ENCODE measurements around the gene LTBP1. TPM values are rescaled to one million over a fixed set of nuclear protein-coding genes. Genes with fewer than 3 reads are reported as not detected.

LTBP1 gene
- total RNA-seq, 1 experiment from 2014 or later, result 11.8 TPM

- Histone ChIP-seq H3K4me1 (ENCODE audit: low read length) (peaks cover 7% of the 10 kb centered on the region), H3K27me3 (ENCODE audit: low read length) (no peaks in the 10 kb centered on the region), H3K36me3 (ENCODE audit: insufficient read depth, low read length) (no peaks in the 10 kb centered on the region), H3K9me3 (ENCODE audit: low read length) (no peaks in the 10 kb centered on the region), H3K79me2 (ENCODE audit: low read length) (no peaks in the 10 kb centered on the region), H3K9me2 (replicated peaks; ENCODE audit: insufficient read depth, low read length) (no peaks in the 10 kb centered on the region), H2AFZ (ENCODE audit: low read length) (no peak overlapping the region), H3K4me3 (ENCODE audit: low read length) (no peak overlapping the region), H4K20me1 (ENCODE audit: insufficient read depth, low read depth, low read length) (no peaks in the 10 kb centered on the region), H3K4me2 (ENCODE audit: low read depth, low read length, poor library complexity, severe bottlenecking) (no peak overlapping the region), H3K27ac (ENCODE audit: low read length) (no peak overlapping the region), H3K9ac (ENCODE audit: low read length) (no peak overlapping the region)
- DNase-seq, result no peak
Measured at GRCh38 chr2:33216508-33217182, 269.9 kb downstream of the LTBP1 start.

GRCh38 chr2:33217406-33217805 lies 270.7 kb downstream of the LTBP1 start:
- no peaks in the 10 kb centered on the region for H4K20me1 ChIP-seq (ENCODE audit: insufficient read depth, low read depth, low read length)
- DNase-seq, result no peak
- peaks cover 7% of the 10 kb centered on the region for H3K4me1 ChIP-seq (ENCODE audit: low read length)
- H3K9me3 ChIP-seq (ENCODE audit: low read length), result no peaks in the 10 kb centered on the region
- H3K9me2 ChIP-seq (replicated peaks; ENCODE audit: insufficient read depth, low read length), result no peaks in the 10 kb centered on the region
- no peak overlapping the region for H3K4me2 ChIP-seq (ENCODE audit: low read depth, low read length, poor library complexity, severe bottlenecking)
- no peak overlapping the region for H3K27ac ChIP-seq (ENCODE audit: low read length)
- no peak overlapping the region for H3K4me3 ChIP-seq (ENCODE audit: low read length)
- no peak overlapping the region for H2AFZ ChIP-seq (ENCODE audit: low read length)
- H3K27me3 ChIP-seq (ENCODE audit: low read length), result no peaks in the 10 kb centered on the region
- no peaks in the 10 kb centered on the region for H3K79me2 ChIP-seq (ENCODE audit: low read length)
- H3K9ac ChIP-seq (ENCODE audit: low read length), result no peak overlapping the region
- no peaks in the 10 kb centered on the region for H3K36me3 ChIP-seq (ENCODE audit: insufficient read depth, low read length)

DNA sequence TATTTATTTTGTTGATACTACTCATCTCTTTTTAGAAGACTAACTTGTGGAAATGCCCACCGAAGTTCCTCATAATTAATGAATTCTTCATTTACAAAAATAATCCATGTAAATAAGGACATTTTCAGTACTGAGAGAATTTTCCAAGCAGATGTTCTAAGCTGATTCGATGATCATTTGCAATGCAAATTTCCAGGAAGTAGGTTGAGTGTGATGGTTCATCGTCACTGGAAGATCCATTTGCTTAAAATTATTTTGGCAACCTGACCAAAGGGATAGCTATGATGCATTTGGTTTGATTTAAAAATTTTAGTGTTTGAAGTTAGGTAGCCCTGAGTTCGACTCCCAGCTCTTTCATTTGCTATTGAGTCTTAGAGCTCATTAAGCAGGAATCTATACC lies 272.4 kb downstream of the LTBP1 start:
- Histone ChIP-seq H3K4me3 (ENCODE audit: low read length) (no peak overlapping the region), H2AFZ (ENCODE audit: low read length) (no peak overlapping the region), H3K9me2 (replicated peaks; ENCODE audit: insufficient read depth, low read length) (no peaks in the 10 kb centered on the region), H3K27ac (ENCODE audit: low read length) (no peak overlapping the region), H3K27me3 (ENCODE audit: low read length) (no peaks in the 10 kb centered on the region), H3K79me2 (ENCODE audit: low read length) (no peaks in the 10 kb centered on the region), H3K4me2 (ENCODE audit: low read depth, low read length, poor library complexity, severe bottlenecking) (no peak overlapping the region), H3K9me3 (ENCODE audit: low read length) (no peaks in the 10 kb centered on the region), H3K36me3 (ENCODE audit: insufficient read depth, low read length) (no peaks in the 10 kb centered on the region), H4K20me1 (ENCODE audit: insufficient read depth, low read depth, low read length) (no peaks in the 10 kb centered on the region), H3K9ac (ENCODE audit: low read length) (no peak overlapping the region), H3K4me1 (ENCODE audit: low read length) (peaks cover 7% of the 10 kb centered on the region)
- DNase-seq, result no peak

- Histone ChIP-seq H3K9ac (ENCODE audit: low read length) (no peak overlapping the region), H3K27ac (ENCODE audit: low read length) (no peak overlapping the region), H2AFZ (ENCODE audit: low read length) (no peak overlapping the region), H3K4me3 (ENCODE audit: low read length) (no peak overlapping the region), H3K9me2 (replicated peaks; ENCODE audit: insufficient read depth, low read length) (no peaks in the 10 kb centered on the region), H3K36me3 (ENCODE audit: insufficient read depth, low read length) (no peaks in the 10 kb centered on the region), H4K20me1 (ENCODE audit: insufficient read depth, low read depth, low read length) (no peaks in the 10 kb centered on the region), H3K79me2 (ENCODE audit: low read length) (no peaks in the 10 kb centered on the region), H3K4me2 (ENCODE audit: low read depth, low read length, poor library complexity, severe bottlenecking) (no peak overlapping the region), H3K9me3 (ENCODE audit: low read length) (no peaks in the 10 kb centered on the region), H3K27me3 (ENCODE audit: low read length) (no peaks in the 10 kb centered on the region), H3K4me1 (ENCODE audit: low read length) (peaks cover 7% of the 10 kb centered on the region)
- no peak for DNase-seq
Measured at GRCh38 chr2:33219850-33220275, 273.1 kb downstream of the LTBP1 start.

- Histone ChIP-seq H3K4me2 (ENCODE audit: low read depth, low read length, poor library complexity, severe bottlenecking) (no peak overlapping the region), H4K20me1 (ENCODE audit: insufficient read depth, low read depth, low read length) (no peaks in the 10 kb centered on the region), H3K79me2 (ENCODE audit: low read length) (no peaks in the 10 kb centered on the region), H3K4me1 (ENCODE audit: low read length) (peaks cover 7% of the 10 kb centered on the region), H3K4me3 (ENCODE audit: low read length) (no peak overlapping the region), H2AFZ (ENCODE audit: low read length) (no peak overlapping the region), H3K27me3 (ENCODE audit: low read length) (no peaks in the 10 kb centered on the region), H3K36me3 (ENCODE audit: insufficient read depth, low read length) (no peaks in the 10 kb centered on the region), H3K9me2 (replicated peaks; ENCODE audit: insufficient read depth, low read length) (no peaks in the 10 kb centered on the region), H3K9me3 (ENCODE audit: low read length) (no peaks in the 10 kb centered on the region), H3K9ac (ENCODE audit: low read length) (no peak overlapping the region), H3K27ac (ENCODE audit: low read length) (no peak overlapping the region)
- DNase-seq, result no peak
Measured at GRCh38 chr2:33220533-33220932, 273.8 kb downstream of the LTBP1 start.

DNA sequence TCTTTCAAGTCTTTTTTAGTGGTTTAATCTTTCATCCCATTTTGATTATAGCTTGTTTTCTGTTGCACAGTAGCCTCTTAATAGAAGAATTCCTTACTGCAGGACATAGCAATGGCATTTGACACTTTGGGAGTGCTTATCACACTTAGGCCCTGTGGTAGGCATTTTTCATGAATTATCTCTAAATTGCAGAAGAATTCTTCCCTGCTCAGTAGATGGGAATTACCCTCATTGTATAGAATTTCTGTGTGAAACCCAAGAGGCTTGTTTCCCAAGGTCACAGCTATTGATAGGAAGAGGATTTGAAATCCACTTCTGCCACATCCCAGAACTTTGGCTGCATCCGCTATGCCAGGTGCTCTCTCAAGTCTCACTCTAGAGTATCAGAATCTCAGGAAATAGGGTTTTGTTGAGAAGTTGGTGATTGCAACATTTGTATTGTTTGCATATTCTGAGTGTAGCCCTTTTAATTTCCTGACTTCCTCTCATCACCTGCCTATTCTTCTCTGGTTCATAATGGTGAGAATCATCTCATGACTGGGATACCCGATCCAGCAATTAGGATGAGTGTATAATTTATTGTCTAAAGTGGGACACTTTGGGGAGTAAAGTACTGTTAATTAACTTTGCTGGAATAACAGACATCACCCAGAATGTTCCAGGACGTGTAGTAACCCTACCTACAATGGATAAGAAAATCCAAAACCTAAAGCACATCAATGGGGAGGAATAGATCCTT lies 274.5 kb downstream of the LTBP1 start:
- Histone ChIP-seq H2AFZ (ENCODE audit: low read length) (no peak overlapping the region), H3K4me1 (ENCODE audit: low read length) (peaks cover 7% of the 10 kb centered on the region), H3K9me3 (ENCODE audit: low read length) (no peaks in the 10 kb centered on the region), H3K36me3 (ENCODE audit: insufficient read depth, low read length) (no peaks in the 10 kb centered on the region), H3K9ac (ENCODE audit: low read length) (no peak overlapping the region), H3K27ac (ENCODE audit: low read length) (no peak overlapping the region), H3K79me2 (ENCODE audit: low read length) (no peaks in the 10 kb centered on the region), H3K27me3 (ENCODE audit: low read length) (no peaks in the 10 kb centered on the region), H3K4me2 (ENCODE audit: low read depth, low read length, poor library complexity, severe bottlenecking) (no peak overlapping the region), H4K20me1 (ENCODE audit: insufficient read depth, low read depth, low read length) (no peaks in the 10 kb centered on the region), H3K9me2 (replicated peaks; ENCODE audit: insufficient read depth, low read length) (no peaks in the 10 kb centered on the region), H3K4me3 (ENCODE audit: low read length) (no peak overlapping the region)
- no peak for DNase-seq

GRCh38 chr2:33222309-33222708 lies 275.6 kb downstream of the LTBP1 start:
- Histone ChIP-seq H2AFZ (ENCODE audit: low read length) (no peak overlapping the region), H3K36me3 (ENCODE audit: insufficient read depth, low read length) (no peaks in the 10 kb centered on the region), H3K4me2 (ENCODE audit: low read depth, low read length, poor library complexity, severe bottlenecking) (no peak overlapping the region), H3K4me3 (ENCODE audit: low read length) (no peak overlapping the region), H3K9me3 (ENCODE audit: low read length) (no peaks in the 10 kb centered on the region), H3K4me1 (ENCODE audit: low read length) (peaks cover 7% of the 10 kb centered on the region), H3K9ac (ENCODE audit: low read length) (no peak overlapping the region), H3K79me2 (ENCODE audit: low read length) (no peaks in the 10 kb centered on the region), H4K20me1 (ENCODE audit: insufficient read depth, low read depth, low read length) (no peaks in the 10 kb centered on the region), H3K27ac (ENCODE audit: low read length) (no peak overlapping the region), H3K9me2 (replicated peaks; ENCODE audit: insufficient read depth, low read length) (no peaks in the 10 kb centered on the region), H3K27me3 (ENCODE audit: low read length) (no peaks in the 10 kb centered on the region)
- no peak for DNase-seq

- H3K4me2 ChIP-seq (ENCODE audit: low read depth, low read length, poor library complexity, severe bottlenecking), result no peak overlapping the region
- no peak overlapping the region for H3K27ac ChIP-seq (ENCODE audit: low read length)
- no peaks in the 10 kb centered on the region for H3K79me2 ChIP-seq (ENCODE audit: low read length)
- no peaks in the 10 kb centered on the region for H3K9me2 ChIP-seq (replicated peaks; ENCODE audit: insufficient read depth, low read length)
- H2AFZ ChIP-seq (ENCODE audit: low read length), result no peak overlapping the region
- no peak for DNase-seq
- peaks cover 5% of the 10 kb centered on the region for H3K4me1 ChIP-seq (ENCODE audit: low read length)
- no peaks in the 10 kb centered on the region for H4K20me1 ChIP-seq (ENCODE audit: insufficient read depth, low read depth, low read length)
- H3K9me3 ChIP-seq (ENCODE audit: low read length), result no peaks in the 10 kb centered on the region
- no peaks in the 10 kb centered on the region for H3K27me3 ChIP-seq (ENCODE audit: low read length)
- no peak overlapping the region for H3K9ac ChIP-seq (ENCODE audit: low read length)
- H3K4me3 ChIP-seq (ENCODE audit: low read length), result no peak overlapping the region
- no peaks in the 10 kb centered on the region for H3K36me3 ChIP-seq (ENCODE audit: insufficient read depth, low read length)
Measured at GRCh38 chr2:33223856-33224255, 277.1 kb downstream of the LTBP1 start.
